ENCODE data around the gene MAD1L1. TPM values are rescaled to one million over a fixed set of nuclear protein-coding genes. Genes with fewer than 3 reads are reported as not detected.

MAD1L1 gene
- total RNA-seq, 2 experiments from 2014 or later, result 157 to 160 TPM

DNA sequence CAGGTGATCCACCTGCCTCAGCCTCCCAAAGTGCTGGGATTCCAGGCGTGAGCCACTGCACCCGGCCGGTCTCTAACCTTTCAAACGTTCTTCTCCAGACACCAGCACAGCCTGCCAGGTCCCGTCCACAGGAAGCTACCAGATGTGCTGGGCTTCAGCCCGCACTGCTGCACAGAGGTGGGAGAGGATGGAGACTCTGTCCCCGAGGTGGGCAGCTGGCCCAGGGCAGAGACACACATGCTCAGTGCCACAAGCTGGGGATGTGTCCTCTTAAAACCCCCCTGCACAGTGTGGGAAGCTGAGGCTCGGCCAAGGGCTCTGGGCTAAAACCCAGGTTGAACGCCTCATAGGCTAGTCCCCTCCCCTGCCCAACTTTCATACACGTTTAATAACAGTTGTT, 18.6 kb upstream of the MAD1L1 start:
- intact Hi-C loops (cut with DNase I, micrococcal nuclease), result no loop called here
- Histone ChIP-seq H3K9me3 (ENCODE audit: control insufficient read depth in 1 of 2, insufficient read depth in 1 of 2, low read length in 2 of 2) (peaks cover 0 to 4% of the 10 kb centered on the region in 2 experiments), H3K36me3 (ENCODE audit: insufficient read depth, low read length) (no peaks in the 10 kb centered on the region), H3K27ac (ENCODE audit: low read depth in 1 of 2, low read length in 2 of 2) (no peak overlapping the region), H3K4me1 (ENCODE audit: insufficient read depth, low read length) (peaks cover 23% of the 10 kb centered on the region), H3K27me3 (ENCODE audit: control insufficient read depth in 1 of 2, insufficient read depth in 2 of 2, low read length in 2 of 2) (no peaks in the 10 kb centered on the region), H3K4me3 (ENCODE audit: low read length) (no peak overlapping the region)
- Mint-ChIP-seq H3K9me3 (no peaks in the 10 kb centered on the region), H3K4me3 (no peak overlapping the region), H3K36me3 (ENCODE audit: low read depth) (peaks cover under 1% of the 10 kb centered on the region), H3K4me1 (ENCODE audit: low read depth) (peaks cover 12% of the 10 kb centered on the region), H3K27ac (no peak overlapping the region), H3K27me3 (no peaks in the 10 kb centered on the region)
- CTCF ChIA-PET, result no interaction called here
- no peak for ATAC-seq (ENCODE audit: poor library complexity)
- no peak for DNase-seq
- TF ChIP-seq, protein P1, sequence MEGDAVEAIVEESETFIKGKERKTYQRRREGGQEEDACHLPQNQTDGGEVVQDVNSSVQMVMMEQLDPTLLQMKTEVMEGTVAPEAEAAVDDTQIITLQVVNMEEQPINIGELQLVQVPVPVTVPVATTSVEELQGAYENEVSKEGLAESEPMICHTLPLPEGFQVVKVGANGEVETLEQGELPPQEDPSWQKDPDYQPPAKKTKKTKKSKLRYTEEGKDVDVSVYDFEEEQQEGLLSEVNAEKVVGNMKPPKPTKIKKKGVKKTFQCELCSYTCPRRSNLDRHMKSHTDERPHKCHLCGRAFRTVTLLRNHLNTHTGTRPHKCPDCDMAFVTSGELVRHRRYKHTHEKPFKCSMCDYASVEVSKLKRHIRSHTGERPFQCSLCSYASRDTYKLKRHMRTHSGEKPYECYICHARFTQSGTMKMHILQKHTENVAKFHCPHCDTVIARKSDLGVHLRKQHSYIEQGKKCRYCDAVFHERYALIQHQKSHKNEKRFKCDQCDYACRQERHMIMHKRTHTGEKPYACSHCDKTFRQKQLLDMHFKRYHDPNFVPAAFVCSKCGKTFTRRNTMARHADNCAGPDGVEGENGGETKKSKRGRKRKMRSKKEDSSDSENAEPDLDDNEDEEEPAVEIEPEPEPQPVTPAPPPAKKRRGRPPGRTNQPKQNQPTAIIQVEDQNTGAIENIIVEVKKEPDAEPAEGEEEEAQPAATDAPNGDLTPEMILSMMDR (IDR thresholded peaks at IDR 0.05), result no peak
- POLR2A ChIA-PET, result no interaction called here

DNA sequence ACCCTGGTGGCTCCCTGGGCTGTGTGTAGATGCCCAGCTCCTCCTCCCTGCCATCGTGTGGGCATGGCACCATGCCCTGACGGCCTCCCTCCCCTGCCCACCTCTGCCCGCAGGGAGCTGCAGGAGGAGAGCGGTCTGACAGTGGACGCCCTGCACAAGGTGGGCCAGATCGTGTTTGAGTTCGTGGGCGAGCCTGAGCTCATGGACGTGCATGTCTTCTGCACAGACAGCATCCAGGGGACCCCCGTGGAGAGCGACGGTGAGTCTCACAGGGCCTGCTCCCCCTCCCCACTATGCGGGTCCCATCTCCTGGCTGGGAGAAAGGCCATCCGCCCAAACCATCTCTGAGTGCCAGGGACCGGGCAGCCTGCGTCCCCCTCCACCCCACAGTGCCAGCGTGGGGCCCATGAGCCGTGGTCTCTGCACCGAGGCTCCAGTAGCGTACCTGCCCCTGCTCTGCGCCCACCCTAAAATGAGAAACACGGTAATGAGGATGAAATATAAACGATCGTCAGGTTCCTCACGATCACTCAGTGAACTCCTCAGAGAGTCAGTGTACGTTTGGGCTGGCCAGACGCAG, 17.1 kb upstream of the MAD1L1 start:
- Mint-ChIP-seq H3K36me3 (ENCODE audit: low read depth) (peaks cover 8% of the 10 kb centered on the region), H3K4me1 (ENCODE audit: low read depth) (peaks cover 12% of the 10 kb centered on the region), H3K9me3 (no peaks in the 10 kb centered on the region), H3K27ac (no peak overlapping the region), H3K27me3 (no peaks in the 10 kb centered on the region), H3K4me3 (no peak overlapping the region)
- no peaks in the 10 kb centered on the region for H3K36me3 ChIP-seq (ENCODE audit: insufficient read depth, low read length)
- TF ChIP-seq, protein P1 (IDR thresholded peaks at IDR 0.05), result no peak
- ATAC-seq (ENCODE audit: poor library complexity), result no peak
- H3K9me3 ChIP-seq (ENCODE audit: control insufficient read depth in 1 of 2, insufficient read depth in 1 of 2, low read length in 2 of 2), result peaks cover 0 to 4% of the 10 kb centered on the region in 2 experiments
- H3K4me1 ChIP-seq (ENCODE audit: insufficient read depth, low read length), result peaks cover 23% of the 10 kb centered on the region
- intact Hi-C loops (cut with DNase I, micrococcal nuclease), result loop anchor here in 1 of 2 experiments (10.0 kb wide), 1 partner anchor 745 kb away; the partner anchor contains the start of gene INTS1
- DNase-seq, result no peak
- POLR2A ChIA-PET, result no interaction called here
- H3K27ac ChIP-seq (ENCODE audit: low read depth in 1 of 2, low read length in 2 of 2), result no peak overlapping the region
- H3K4me3 ChIP-seq (ENCODE audit: low read length), result no peak overlapping the region
- CTCF ChIA-PET, result no interaction called here
- no peaks in the 10 kb centered on the region for H3K27me3 ChIP-seq (ENCODE audit: control insufficient read depth in 1 of 2, insufficient read depth in 2 of 2, low read length in 2 of 2)

DNA sequence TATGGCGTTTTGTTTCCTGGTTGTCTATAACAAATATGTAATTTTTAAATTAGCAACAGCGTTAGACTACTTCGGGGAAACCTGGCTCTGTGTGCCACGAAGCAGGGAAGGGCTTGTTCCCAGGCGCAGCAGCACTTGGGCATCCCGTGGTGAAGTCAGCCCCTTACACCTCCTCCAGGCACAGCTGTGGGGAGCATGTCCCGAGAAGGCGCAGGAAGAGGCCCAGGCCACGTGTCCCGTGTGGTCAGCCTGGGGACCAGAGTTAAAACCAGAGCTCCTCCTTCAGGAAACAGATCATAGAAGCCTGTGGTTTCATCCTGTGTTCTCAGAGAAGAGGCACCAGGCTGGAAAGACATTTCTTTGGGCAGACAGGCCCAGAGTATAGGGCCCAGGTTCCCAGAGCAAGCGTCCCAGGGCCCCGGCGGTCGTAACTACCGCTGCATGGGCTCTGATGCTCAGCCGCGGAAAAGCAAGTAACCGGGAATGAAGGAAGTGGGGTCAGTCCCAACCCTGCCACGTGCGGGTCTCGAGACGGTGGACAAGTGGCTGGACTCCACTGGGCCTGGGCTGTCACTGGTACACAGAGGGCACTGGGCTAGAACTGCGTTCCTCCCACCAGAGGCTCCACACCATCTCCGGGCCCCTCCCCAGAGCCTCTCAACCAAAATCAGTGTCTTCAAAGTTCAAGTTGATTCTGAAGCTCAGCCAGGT, 16.4 kb upstream of the MAD1L1 start:
- H3K9me3 ChIP-seq (ENCODE audit: control insufficient read depth in 1 of 2, insufficient read depth in 1 of 2, low read length in 2 of 2), result peaks cover 0 to 4% of the 10 kb centered on the region in 2 experiments
- H3K4me3 ChIP-seq (ENCODE audit: low read length), result no peak overlapping the region
- intact Hi-C loops (cut with DNase I, micrococcal nuclease), result loop anchor here in 1 of 2 experiments (10.0 kb wide), 1 partner anchor 744 kb away; the partner anchor contains the start of gene INTS1
- peak overlapping the region in 1 of 2 donors; percentile 15 for H3K27ac ChIP-seq (ENCODE audit: low read depth in 1 of 2, low read length in 2 of 2)
- TF ChIP-seq, protein P1 (IDR thresholded peaks at IDR 0.05), result no peak
- POLR2A ChIA-PET, result no interaction called here
- Mint-ChIP-seq H3K36me3 (ENCODE audit: low read depth) (peaks cover 8% of the 10 kb centered on the region), H3K9me3 (no peaks in the 10 kb centered on the region), H3K27me3 (no peaks in the 10 kb centered on the region), H3K27ac (peak overlapping the region; percentile 2), H3K4me1 (ENCODE audit: low read depth) (peaks cover 12% of the 10 kb centered on the region), H3K4me3 (no peak overlapping the region)
- CTCF ChIA-PET, result interaction anchor here (0.7 kb wide), 1 partner anchor 440 kb away, joined by 3 read pairs; no protein-coding TSS in a partner anchor
- H3K4me1 ChIP-seq (ENCODE audit: insufficient read depth, low read length), result peaks cover 23% of the 10 kb centered on the region
- ATAC-seq (ENCODE audit: poor library complexity) (no peak), DNase-seq (peak in 3 of 14 experiments; percentile 33 to 47 (median 40))
- no peaks in the 10 kb centered on the region for H3K27me3 ChIP-seq (ENCODE audit: control insufficient read depth in 1 of 2, insufficient read depth in 2 of 2, low read length in 2 of 2)
- H3K36me3 ChIP-seq (ENCODE audit: insufficient read depth, low read length), result no peaks in the 10 kb centered on the region
